ENCODE data around the gene LRP5.

- TF ChIP-seq CTCF (IDR thresholded peaks at IDR 0.05) (no peak), POLR2AphosphoS5 (IDR thresholded peaks at IDR 0.05) (no peak), POLR2A (IDR thresholded peaks at IDR 0.05) (no peak)
These were observed 59.0 kb downstream of the LRP5 start for GRCh38 chr11:68371171-68372041.
